ENCODE data around the gene LTF. TPM values are rescaled to one million over a fixed set of nuclear protein-coding genes. Genes with fewer than 3 reads are reported as not detected.

The LTF gene
- total RNA-seq, 1 experiment from 2014 or later: not detected

DNA sequence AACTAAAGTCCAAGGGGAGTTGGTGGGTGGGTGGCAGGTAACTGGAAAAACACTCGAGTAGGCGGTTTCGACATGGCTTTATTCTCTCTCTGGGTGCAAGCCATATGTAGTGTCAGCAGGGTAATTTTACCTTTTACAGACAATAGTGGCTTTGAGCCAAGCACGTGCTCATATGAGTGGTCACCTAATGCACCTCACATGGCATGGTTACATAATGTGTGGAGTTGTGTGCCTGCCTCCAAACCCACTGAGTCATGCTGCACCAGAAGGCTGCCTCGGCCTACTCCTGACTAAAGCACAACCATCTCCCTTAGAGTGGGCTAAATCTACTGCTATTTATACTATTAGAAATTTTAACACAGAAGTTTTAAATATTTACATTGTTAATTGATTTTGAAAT lies 41.1 kb downstream of the LTF start:
- DNase-seq (ENCODE audit: low spot score): no peak

DNA sequence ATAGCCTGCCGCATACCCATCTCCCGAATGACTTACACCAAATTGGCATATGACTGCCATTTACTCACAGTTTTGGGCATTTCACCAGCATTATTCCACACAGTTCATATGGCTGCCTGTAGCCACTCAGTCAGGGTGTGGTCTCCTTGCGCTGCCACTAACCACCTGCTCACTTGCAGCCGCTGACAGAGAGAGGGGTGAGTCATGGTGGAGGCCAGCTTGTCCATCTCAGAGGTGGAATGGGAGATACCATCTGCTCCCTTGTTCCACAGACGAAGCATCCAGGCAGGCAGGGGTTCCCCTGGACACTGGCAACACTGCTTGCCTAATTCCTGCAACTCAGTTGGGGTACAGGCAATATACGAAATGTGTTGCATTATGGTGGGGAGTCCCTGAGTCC lies 42.1 kb downstream of the LTF start:
- DNase-seq (ENCODE audit: low spot score): peak; percentile 34

More for the DNA sequence above, 41.1 kb downstream of the LTF start:
- in situ Hi-C loops (cut with HindIII; ENCODE audit: low sequenced_read_pairs): no loop called here

DNA sequence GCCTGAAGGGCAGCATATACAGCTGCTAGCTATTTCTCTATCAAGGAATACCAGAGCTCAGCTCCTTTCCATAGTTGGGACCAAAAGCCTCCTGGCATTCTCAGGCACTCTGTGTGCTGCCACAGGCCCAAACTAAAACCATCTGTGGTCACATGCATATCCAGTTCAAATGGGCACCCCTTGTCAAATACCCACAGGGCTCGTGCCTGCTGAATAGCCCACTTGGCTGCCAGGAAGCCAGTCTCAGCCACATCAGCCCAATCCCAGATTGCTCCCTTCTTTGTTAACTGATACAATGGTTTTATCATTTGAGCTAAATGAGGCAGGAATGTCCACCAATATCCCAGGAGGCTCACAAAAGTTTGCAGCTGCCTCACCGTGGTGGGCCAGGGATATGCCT lies 43.8 kb downstream of the LTF start:
- in situ Hi-C loops (cut with HindIII; ENCODE audit: low sequenced_read_pairs): no loop called here
- no peak for DNase-seq (ENCODE audit: low spot score)

More for the DNA sequence above, 42.1 kb downstream of the LTF start:
- in situ Hi-C loops (cut with HindIII; ENCODE audit: low sequenced_read_pairs): no loop called here

DNA sequence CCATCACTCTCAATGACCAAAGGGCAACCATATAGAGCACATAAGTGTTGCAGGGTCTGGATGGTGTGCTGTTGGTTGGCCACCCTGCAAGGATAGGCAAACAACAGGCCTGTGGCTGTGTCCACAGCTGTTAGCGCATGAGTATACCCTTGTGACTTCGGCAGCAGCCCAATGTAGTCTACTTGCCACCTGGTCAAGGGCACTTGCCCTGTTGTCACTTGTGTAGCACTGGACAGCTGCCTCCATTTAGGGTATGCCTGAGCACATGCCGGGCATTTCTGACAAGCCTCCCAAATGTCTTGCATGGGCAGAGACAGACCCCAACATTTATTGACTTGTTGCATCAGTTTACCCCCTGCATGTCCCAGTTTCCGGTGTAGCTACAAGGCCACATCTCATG lies 44.9 kb downstream of the LTF start:
- in situ Hi-C loops (cut with HindIII; ENCODE audit: low sequenced_read_pairs): no loop called here
- DNase-seq (ENCODE audit: low spot score): no peak

DNA sequence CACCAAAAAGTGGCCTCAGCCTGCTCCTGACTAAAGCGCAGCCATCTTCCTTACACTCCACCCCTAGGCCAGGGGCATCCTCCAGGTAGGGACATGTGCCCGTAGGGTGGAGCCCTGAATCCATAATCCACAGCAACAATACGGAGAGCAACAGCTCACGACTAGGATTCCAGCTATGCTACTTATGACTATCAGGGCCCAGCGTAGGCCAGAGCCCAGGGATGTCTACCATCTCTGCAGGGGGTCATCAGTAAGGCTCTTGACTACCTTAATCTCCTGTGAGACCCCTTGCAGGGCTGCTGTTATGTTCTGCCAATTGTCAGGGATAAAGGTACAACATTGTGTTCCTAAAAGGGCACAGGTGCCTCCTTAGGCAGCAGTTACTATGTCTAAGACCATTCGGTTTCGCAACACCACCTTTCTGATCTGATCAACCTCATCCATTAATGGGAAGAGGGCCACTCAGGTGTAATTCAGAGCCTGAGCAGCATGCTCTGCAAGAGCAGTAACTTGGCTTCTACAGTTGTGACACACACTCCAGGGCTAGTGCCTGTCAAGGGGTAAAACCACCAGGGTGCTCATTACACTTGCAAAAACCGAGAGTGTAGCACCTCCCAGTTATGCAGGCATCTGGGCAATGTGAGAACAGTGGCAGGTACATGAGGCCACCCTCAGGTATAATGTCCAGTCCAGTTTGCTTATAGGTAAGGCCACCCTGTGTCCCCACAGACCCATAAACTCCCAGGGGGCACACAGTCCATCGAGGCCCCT lies 46.7 kb downstream of the LTF start:
- no peak for DNase-seq (ENCODE audit: low spot score)
- in situ Hi-C loops (cut with HindIII; ENCODE audit: low sequenced_read_pairs): no loop called here

DNA sequence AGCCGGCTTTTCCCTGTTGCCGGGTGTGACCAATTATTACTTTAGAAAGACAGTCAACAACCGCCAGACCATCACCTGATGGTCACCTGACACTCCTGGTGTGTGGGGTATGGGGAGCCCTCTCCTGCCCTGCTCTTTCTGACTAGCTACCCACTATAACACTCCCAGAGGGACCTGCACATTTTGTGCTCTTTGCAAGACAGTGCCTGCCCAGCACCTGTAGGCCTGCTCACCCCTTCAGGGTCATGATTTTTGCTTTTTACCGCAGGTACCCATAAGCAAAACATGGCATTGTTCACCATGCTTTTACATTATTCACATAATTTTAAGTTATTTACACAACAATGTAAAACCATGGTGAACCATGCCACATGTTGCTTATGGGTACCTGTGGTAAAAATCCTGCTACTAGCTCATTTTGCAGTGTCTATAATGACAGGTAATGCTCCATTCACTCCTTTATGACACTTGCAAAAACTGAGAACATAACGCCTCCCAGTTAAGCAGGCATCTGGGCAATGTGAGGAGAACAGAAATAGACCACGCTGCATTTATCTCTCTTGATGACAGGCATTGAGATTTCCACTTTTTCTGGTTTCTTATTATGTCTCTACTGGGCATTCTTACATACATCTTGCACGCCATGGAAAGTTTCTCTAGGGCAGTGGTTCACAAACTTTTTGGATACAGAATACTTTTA lies 47.7 kb downstream of the LTF start:
- DNase-seq (ENCODE audit: low spot score): no peak
- in situ Hi-C loops (cut with HindIII; ENCODE audit: low sequenced_read_pairs): no loop called here

DNA sequence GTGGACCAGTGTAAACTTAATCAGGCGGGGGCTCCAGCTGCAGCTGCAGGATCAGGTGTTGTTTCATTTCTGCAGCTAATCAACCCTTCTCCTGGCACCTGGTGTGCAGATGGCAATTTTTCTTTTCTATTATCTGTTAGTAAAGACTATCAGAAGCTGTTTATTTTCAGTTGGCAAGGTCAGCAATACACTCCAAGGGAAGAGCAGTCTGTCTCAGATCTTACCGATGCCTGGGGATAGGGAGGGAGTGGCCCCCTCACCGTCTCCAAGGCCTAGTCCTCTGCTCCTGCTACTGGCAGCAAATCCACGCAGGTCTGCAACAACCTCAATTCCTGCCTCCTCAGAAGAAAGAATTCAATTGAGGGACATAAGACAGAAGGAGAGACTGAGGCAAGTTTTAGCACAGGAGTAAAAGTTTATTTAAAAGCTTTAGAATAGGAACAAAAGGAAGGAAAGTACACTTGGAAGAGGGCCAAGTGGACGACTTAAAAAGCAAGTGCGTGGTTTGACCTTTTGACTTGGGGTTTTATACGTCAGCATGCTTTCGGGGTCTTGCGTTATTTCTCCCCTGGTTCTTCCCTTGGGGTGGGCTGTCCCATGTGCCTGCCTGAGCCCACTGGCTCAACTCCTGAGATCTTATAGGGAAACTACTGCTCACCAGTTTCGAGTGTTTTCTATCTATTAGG lies 48.4 kb downstream of the LTF start:
- in situ Hi-C loops (cut with HindIII; ENCODE audit: low sequenced_read_pairs): no loop called here
- DNase-seq (ENCODE audit: low spot score): no peak

DNA sequence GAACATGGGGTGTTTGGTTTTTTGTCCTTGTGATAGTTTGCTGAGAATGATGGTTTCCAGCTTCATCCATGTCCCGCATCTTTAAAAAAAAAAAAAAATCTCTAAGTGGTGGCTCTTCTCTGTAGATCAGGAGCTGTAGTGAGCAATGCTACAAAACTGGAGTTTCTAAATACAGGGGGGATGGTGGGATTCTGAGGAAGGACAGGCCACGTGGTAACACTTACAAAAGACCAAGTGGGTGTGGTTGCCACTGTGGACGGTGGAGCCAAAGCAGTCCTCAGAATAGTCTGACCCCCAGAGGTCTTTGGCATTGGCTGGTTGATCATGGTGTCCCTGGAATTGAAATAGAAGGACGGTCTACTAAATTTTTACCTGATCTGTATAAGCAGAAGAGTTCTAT lies 50.0 kb downstream of the LTF start:
- in situ Hi-C loops (cut with HindIII; ENCODE audit: low sequenced_read_pairs): no loop called here
- no peak for DNase-seq (ENCODE audit: low spot score)

DNA sequence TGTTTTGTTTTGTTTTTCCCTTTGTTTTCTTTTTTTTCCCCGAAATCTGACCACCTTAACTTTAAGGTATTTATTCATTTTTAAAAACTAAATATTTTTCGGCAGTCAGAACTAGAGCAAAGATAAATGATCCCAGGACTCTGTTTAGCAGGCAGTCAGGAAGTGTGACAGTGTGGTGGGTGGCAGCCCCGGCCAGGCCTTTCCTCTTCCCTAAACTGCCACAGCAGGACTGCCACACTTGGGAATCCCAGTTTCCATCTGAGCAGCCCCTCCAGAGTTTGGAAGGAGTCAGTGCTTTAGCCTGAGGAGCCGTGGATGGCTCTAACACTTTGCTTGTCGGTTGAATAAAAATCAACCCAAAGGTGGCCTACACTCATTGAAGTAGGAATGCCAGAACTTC lies 50.8 kb downstream of the LTF start:
- in situ Hi-C loops (cut with HindIII; ENCODE audit: low sequenced_read_pairs): no loop called here
- no peak for DNase-seq (ENCODE audit: low spot score)

DNA sequence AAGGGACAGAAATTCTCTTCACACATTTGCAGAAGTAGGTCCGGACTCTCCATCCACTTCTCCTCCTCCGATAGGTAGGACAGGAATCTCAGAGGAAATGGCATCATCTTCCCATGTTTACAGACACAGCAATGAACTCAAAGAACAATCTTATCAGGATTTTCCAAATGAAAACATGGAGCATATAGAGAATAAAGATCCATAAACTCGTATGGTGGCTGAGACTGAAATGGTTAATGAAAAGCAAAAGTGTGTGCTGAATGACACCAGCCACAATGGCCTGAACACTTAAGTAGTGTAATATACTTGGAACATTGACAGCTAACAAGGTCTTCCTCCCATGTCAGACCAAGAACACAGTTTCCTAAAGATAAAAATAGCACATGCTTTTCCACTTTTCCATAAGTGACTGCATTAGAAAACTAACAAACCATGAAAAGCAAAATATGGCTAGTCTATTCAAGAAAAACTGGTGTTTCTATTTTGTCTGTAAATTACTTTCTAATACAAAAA lies 51.9 kb downstream of the LTF start:
- in situ Hi-C loops (cut with HindIII; ENCODE audit: low sequenced_read_pairs): no loop called here
- DNase-seq (ENCODE audit: low spot score): no peak

DNA sequence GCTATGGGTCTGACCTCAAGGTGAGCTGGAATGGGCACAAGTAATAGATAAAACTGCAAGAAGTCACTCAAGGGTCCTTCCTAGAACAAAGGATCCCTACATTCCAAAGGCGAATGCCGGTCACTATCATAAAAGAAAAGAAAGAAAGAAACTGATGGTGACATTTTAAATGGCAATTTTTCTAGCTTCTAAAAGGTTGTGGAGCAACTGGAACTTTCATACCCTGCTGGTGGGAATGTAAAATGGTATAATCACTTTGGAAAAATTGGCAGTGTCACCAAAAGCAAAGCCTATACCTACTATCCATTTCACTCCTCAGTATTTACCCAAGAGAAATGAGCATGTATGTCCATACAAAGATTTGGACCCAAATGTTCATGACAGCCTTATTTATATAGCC lies 53.4 kb downstream of the LTF start:
- no peak for DNase-seq (ENCODE audit: low spot score)
- in situ Hi-C loops (cut with HindIII; ENCODE audit: low sequenced_read_pairs): no loop called here

DNA sequence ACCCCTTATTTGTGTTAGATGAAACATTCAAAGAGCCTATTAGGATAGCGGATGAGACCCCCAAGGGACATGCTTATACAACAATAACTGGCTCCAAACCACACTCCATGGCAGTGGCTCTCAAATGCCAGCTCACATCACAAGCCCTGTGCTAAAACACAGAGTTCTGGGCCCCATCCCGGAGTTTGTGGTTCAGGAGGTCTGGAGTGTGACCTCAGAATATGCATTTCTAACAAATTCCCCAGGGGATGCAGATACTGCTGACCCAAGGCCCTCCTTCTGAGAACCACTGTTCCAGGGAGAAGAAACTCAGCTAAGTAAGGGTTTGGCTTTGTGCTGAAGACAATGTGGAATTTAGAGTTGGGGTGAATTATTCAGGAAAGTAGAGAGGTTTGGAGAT lies 54.0 kb downstream of the LTF start:
- in situ Hi-C loops (cut with HindIII; ENCODE audit: low sequenced_read_pairs): no loop called here
- DNase-seq (ENCODE audit: low spot score): no peak

DNA sequence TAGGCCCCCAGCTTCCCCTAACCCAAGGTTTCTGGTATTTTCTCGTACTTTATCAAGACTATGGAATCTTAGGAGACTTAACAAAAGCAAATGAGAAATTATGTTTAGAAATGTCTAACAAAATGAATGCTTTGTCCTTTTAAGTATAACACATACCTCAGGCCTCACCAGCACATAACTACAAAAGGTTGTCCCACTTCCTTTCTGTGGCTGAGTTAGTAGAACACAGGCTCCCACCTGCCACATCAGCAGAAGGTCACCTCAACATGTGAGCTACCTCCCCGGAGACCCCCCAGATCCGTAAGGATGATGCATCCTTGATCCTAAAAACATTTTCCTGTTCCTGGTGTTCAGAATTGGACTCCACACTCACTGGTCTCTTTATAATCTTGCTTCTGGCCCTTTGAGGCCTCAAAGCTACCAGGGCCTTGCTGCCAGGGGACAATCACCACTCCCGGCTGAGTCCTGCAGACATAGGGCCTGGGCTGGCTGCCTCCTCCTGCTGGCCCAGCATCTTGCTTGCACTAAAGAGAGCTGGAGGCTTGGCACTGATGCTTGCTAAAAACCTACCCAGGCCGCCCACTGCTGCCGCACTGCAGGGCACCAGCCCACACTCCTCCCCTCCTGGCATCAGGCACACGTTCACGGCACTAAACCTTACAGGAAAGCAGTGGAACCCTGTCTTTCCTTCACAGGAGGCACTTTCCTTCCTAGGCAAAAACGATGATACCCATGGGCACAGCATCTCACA lies 54.8 kb downstream of the LTF start:
- peak; percentile 50 for DNase-seq (ENCODE audit: low spot score)
- in situ Hi-C loops (cut with HindIII; ENCODE audit: low sequenced_read_pairs): no loop called here

DNA sequence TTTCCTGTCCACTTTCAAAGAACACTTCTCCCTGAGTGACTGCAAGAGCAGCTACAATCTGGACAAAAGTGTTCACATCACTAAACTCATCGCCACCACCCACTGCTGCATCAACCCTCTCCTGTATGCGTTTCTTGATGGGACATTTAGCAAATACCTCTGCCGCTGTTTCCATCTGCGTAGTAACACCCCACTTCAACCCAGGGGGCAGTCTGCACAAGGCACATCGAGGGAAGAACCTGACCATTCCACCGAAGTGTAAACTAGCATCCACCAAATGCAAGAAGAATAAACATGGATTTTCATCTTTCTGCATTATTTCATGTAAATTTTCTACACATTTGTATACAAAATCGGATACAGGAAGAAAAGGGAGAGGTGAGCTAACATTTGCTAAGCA lies 55.9 kb downstream of the LTF start:
- in situ Hi-C loops (cut with HindIII; ENCODE audit: low sequenced_read_pairs): no loop called here
- DNase-seq (ENCODE audit: low spot score): no peak

DNA sequence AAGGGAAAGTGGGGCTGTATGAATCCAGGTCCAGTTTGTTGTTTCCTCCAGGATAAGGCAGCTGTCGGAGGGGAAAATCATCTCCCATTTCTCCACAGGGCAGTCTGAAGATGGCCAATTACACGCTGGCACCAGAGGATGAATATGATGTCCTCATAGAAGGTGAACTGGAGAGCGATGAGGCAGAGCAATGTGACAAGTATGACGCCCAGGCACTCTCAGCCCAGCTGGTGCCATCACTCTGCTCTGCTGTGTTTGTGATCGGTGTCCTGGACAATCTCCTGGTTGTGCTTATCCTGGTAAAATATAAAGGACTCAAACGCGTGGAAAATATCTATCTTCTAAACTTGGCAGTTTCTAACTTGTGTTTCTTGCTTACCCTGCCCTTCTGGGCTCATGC lies 56.7 kb downstream of the LTF start:
- no peak for DNase-seq (ENCODE audit: low spot score)
- in situ Hi-C loops (cut with HindIII; ENCODE audit: low sequenced_read_pairs): no loop called here

DNA sequence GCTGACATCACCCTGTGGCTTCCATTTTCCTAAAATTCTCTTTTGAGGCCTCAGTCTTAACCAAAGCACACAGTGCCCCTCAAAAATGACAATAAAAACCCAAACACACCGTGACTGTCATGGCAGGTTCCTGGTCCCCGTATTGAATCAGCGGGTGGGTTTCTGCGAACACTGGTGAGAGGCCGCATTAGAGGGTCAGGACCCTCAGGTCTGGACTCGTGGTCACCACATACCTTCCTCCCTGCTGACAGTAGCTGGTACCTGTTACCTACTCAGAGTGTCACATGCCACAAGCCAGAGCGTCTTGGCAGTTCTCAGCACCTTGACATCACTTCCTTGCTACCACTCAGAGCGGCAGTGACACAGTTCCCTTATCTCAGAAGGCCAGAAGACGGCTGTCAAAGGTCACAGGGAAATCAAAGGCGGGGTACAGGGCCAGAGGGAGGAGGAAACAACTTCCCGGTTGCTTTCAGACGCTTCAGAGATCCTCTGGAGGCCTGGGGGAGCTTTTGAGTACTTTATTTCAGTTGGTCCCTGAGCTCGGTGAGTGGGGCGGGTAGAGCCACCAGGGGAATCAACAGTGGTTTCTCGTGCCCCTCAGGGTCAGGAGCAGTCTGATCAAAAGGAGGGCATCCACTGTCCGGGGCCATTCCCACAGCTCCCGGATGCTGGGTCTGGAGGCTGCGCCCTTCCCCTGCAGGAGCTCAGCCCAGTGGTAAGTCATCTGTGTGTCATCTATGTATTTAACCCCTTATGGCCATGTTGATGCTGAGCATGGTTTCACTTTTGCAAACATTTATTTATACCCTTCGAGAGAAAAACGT lies 57.7 kb downstream of the LTF start, which contains the start of the genes CCR5AS and CCRL2:
CCR5AS (minus strand) TSS at position 279 of the 824 bp plus-strand sequence.
CCRL2 (plus strand) TSS at position 472 of the 824 bp plus-strand sequence. CDS start 821 bp downstream, outside the sequence.
- in situ Hi-C loops (cut with HindIII; ENCODE audit: low sequenced_read_pairs): no loop called here
- DNase-seq (ENCODE audit: low spot score): no peak

DNA sequence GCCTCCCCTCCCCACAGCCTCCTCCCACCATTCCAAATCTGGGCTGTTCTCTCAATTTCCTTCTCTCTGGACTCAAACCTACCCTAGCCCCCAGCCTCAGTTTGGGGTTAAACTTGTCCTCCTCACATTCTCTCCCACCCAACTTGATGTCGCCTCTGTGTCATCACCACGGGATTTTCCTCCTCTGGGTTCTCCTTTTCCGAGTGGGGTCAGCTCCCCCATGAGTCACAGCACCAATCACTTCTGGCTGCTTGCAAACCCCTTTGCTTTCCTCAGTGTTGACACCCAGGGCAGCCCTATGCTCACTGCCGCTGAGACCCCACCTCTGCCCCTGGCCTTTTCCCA lies 58.3 kb downstream of the LTF start:
- DNase-seq (ENCODE audit: low spot score): no peak
- in situ Hi-C loops (cut with HindIII; ENCODE audit: low sequenced_read_pairs): no loop called here

DNA sequence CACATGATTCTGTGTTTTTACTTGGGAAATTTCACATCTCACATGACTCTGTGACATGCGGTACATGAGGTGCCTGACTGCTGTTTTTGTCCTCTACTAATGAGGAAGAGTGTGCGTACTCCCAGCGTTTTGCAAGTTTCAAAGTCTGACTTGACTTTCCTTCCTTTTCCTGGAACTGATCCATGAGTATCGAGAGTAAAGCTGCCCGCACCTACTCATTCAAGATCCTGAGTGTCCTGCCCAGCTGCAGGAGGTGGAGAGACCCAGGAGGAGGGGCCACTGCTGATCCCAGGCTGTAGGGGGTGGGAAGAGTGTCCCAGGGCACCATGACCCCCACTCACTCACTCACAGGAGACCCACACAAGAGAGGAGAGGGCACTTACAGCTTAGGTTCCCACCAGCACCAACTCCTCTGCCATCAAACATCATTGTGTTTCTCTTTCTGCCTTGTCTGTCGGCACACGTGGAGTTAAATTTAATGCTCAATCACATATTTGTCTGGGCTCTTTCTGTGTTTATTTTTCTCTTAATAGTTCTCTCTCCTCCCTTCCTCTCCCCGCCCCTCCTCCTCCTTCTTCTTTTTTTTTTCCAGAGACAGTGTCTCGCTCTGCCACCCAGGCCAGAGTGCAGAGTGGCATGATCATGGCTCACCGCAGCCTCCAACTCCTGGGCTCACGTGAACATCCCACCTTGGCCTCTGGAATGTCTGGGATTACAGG lies 59.2 kb downstream of the LTF start:
- in situ Hi-C loops (cut with HindIII; ENCODE audit: low sequenced_read_pairs): no loop called here
- DNase-seq (ENCODE audit: low spot score): no peak
